Breast epithelium (tissue), 4 donors: ENCODE data around the gene CCDC38. TPM values are rescaled to one million over a fixed set of nuclear protein-coding genes. Genes with fewer than 3 reads are reported as not detected.
"Not testable (repeated sequence)": the region's sequence is repeated elsewhere in the genome, so short reads cannot be mapped to it uniquely, and the experiment has no call there.

Source experiments
- DNase-seq, 2 donors: peaks; one replicate each; pipeline ENCODE4 v3.0.0-alpha.2; 2019; ENCODE audit warnings: low spot score in 2 of 2
- H3K27ac ChIP-seq, 2 donors: fragments of 200-600 bp; sonication (generic) in 1 of 2; one replicate each; pipeline ENCODE4 v1.5.1; 2016 to 2019; ENCODE audit warnings: mild to moderate bottlenecking in 1 of 2
- H3K27me3 ChIP-seq, 2 donors: fragments of 200-600 bp; sonication (generic) in 1 of 2; one replicate each; pipeline versions ENCODE4 v1.5.1 to v1.6.0; 2017 to 2019; ENCODE audit warnings: control low read depth in 1 of 2, mild to moderate bottlenecking in 1 of 2
- H3K36me3 ChIP-seq: fragments of 200-600 bp; one replicate; pipeline ENCODE4 v1.5.1; 2019
- H3K4me1 ChIP-seq, 2 donors: fragments of 200-600 bp; sonication (generic); one replicate each; pipeline ENCODE4 v1.5.1; 2016 to 2019; ENCODE audit warnings: control low read depth in 1 of 2
- H3K4me3 ChIP-seq, 3 donors: fragments of 200-600 bp; sonication (generic); 1 replicate in 2 of 3; 2 replicates in 1 of 3; pipeline ENCODE4 v1.5.1; 2016 to 2019; ENCODE audit warnings: mild to moderate bottlenecking in 3 of 3, moderate library complexity in 2 of 3
- H3K9me3 ChIP-seq, 2 donors: fragments of 200-600 bp; sonication (generic) in 1 of 2; one replicate each; pipeline ENCODE4 v1.5.1; 2016 to 2019; ENCODE audit warnings: control low read depth in 1 of 2
- POLR2A ChIP-seq: fragments of 450-650 bp; IDR thresholded peaks from one replicate; pipeline ENCODE4 v1.6.1; 2016; ENCODE audit warnings: antibody characterized with exemption, mild to moderate bottlenecking, moderate library complexity
- POLR2AphosphoS5 ChIP-seq, 3 donors: sonication (generic); formaldehyde crosslinking; IDR thresholded peaks; one replicate each; pipeline ENCODE4 v1.6.1; 2017; ENCODE audit warnings: antibody characterized with exemption in 3 of 3
- intact Hi-C: fragments of 100-400 bp; cut with DNase I; formaldehyde crosslinking; loops from one replicate; pipeline ENCODE4 v1.15.1; 2023; ENCODE audit warnings: low total_unique reads
- total RNA-seq, 3 donors: library from RNA; depleted of rRNA; stranded (reverse); fragments of >200 nt; gene quantifications; one replicate each; pipeline ENCODE4 v1.1.0, GENCODE V29; 2016
- TF ChIP-seq, protein P1 (sequence below), 3 donors: fragments of 450-650 bp; IDR thresholded peaks; one replicate each; pipeline ENCODE4 v1.5.1; 2016 to 2017; ENCODE audit warnings: antibody characterized with exemption in 3 of 3, mild to moderate bottlenecking in 3 of 3, moderate library complexity in 3 of 3

CCDC38 gene
- total RNA-seq, 3 donors from 2014 or later = 0.73 TPM; not detected in 2

DNA sequence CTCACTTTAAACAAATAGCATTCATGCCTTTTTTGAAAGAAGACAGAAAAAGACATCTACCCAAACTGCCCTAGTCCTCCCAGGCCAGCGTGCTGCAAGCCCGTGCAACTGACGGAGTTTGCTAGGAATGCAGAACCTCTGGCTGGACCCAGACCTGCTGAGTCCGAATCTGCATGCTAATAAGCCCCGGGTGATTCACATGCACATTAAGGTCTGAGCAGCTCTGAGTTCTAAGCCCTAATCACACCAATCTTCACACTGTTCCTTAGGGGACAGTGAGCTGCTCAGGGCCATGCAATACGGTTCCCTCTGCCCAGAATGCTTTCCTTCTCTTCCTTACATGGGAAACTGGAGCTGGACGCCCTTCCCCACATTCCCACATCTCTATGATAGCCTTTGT lies 28.5 kb upstream of the CCDC38 start:
- TF ChIP-seq POLR2AphosphoS5 (IDR thresholded peaks at IDR 0.05) = no peak
- TF ChIP-seq, protein P1, sequence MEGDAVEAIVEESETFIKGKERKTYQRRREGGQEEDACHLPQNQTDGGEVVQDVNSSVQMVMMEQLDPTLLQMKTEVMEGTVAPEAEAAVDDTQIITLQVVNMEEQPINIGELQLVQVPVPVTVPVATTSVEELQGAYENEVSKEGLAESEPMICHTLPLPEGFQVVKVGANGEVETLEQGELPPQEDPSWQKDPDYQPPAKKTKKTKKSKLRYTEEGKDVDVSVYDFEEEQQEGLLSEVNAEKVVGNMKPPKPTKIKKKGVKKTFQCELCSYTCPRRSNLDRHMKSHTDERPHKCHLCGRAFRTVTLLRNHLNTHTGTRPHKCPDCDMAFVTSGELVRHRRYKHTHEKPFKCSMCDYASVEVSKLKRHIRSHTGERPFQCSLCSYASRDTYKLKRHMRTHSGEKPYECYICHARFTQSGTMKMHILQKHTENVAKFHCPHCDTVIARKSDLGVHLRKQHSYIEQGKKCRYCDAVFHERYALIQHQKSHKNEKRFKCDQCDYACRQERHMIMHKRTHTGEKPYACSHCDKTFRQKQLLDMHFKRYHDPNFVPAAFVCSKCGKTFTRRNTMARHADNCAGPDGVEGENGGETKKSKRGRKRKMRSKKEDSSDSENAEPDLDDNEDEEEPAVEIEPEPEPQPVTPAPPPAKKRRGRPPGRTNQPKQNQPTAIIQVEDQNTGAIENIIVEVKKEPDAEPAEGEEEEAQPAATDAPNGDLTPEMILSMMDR (IDR thresholded peaks at IDR 0.05) = no peak
- no peak for TF ChIP-seq POLR2A
- no peak overlapping the region for H3K27ac ChIP-seq
- H3K4me3 ChIP-seq = no peak overlapping the region
- no peaks in the 10 kb centered on the region for H3K36me3 ChIP-seq
- intact Hi-C loops = loop anchor here (2.0 kb wide), 1 partner anchor 28 kb away; no protein-coding TSS in a partner anchor
- H3K4me1 ChIP-seq = no peaks in the 10 kb centered on the region
- H3K9me3 ChIP-seq = no peaks in the 10 kb centered on the region
- no peak for DNase-seq
- no peaks in the 10 kb centered on the region for H3K27me3 ChIP-seq

GRCh38 chr12:95969116-95969515 lies 26.7 kb upstream of the CCDC38 start:
- H3K36me3 ChIP-seq, H3K27me3 ChIP-seq, DNase-seq, H3K27ac ChIP-seq, H3K4me1 ChIP-seq, H3K9me3 ChIP-seq, H3K4me3 ChIP-seq, intact Hi-C loops: not testable (repeated sequence)

- no peaks in the 10 kb centered on the region for H3K4me1 ChIP-seq
- TF ChIP-seq POLR2A (no peak), POLR2AphosphoS5 (IDR thresholded peaks at IDR 0.05) (no peak)
- TF ChIP-seq, protein P1 (IDR thresholded peaks at IDR 0.05) = no peak
- intact Hi-C loops = no loop called here
- no peaks in the 10 kb centered on the region for H3K36me3 ChIP-seq
- no peaks in the 10 kb centered on the region for H3K27me3 ChIP-seq
- DNase-seq = no peak
- H3K27ac ChIP-seq = no peak overlapping the region
- no peak overlapping the region for H3K4me3 ChIP-seq
- no peaks in the 10 kb centered on the region for H3K9me3 ChIP-seq
These were observed 24.9 kb upstream of the CCDC38 start for GRCh38 chr12:95967301-95967700.

DNA sequence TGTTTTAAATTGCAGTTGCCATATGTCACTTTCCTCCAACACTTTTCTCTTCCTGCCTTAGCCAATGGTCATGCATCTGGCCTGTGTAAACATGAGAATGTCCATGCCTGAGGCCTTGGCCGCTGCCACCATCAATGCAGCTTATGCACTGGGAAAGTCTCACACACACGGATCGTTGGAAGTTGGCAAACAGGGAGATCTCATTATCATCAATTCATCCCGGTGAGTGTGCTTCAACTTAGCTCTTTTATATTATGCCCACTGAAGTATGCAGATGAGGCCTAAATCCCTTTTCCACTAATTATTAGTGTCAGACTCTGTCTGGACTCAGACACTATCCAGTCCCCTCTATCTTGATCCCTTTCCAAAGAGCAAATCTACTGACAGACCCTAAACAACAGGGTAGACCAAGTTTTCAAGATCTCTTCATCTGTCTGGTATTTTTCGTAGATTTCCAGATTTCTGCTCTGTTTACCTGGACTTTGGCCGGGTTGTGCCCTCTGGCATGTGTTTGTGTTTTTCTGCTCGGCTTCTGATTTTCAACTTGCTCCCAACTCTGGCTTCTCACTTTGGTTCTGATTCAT lies 24.0 kb upstream of the CCDC38 start:
- Histone ChIP-seq H3K27me3 (no peaks in the 10 kb centered on the region), H3K27ac (no peak overlapping the region), H3K4me1 (no peaks in the 10 kb centered on the region), H3K36me3 (no peaks in the 10 kb centered on the region), H3K9me3 (no peaks in the 10 kb centered on the region), H3K4me3 (no peak overlapping the region)
- intact Hi-C loops = no loop called here
- DNase-seq = no peak
- no peak for TF ChIP-seq POLR2AphosphoS5 (IDR thresholded peaks at IDR 0.05)
- TF ChIP-seq, protein P1 (IDR thresholded peaks at IDR 0.05) = no peak
- TF ChIP-seq POLR2A = no peak

DNA sequence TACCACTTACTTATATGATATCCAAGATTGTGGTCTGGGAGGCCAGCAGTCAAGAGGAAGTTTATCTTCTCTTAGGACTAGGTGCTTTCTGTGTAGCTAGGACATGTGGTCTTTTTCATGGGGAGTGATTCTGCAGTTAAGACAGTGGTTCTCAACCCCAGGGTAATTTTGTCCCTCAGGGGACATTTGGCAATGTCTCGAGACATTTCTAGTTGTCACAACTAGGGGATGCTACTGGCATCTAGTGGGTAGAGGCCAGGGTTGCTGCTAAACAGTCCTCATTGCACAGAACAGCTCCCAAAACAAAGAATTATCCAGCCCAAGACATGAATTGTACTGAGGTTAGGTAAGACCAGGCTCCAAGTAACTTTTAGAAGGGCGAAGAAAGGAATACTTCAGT lies 20.7 kb upstream of the CCDC38 start:
- no peaks in the 10 kb centered on the region for H3K27me3 ChIP-seq
- no peak overlapping the region for H3K4me3 ChIP-seq
- no peaks in the 10 kb centered on the region for H3K36me3 ChIP-seq
- DNase-seq = no peak
- TF ChIP-seq, protein P1 (IDR thresholded peaks at IDR 0.05) = no peak
- TF ChIP-seq POLR2A (no peak), POLR2AphosphoS5 (IDR thresholded peaks at IDR 0.05) (no peak)
- H3K4me1 ChIP-seq = no peaks in the 10 kb centered on the region
- H3K9me3 ChIP-seq = no peaks in the 10 kb centered on the region
- intact Hi-C loops = no loop called here
- H3K27ac ChIP-seq = no peak overlapping the region

- no peak for DNase-seq
- intact Hi-C loops = no loop called here
- Histone ChIP-seq H3K36me3 (no peaks in the 10 kb centered on the region), H3K27me3 (no peaks in the 10 kb centered on the region), H3K9me3 (no peaks in the 10 kb centered on the region), H3K4me3 (no peak overlapping the region), H3K27ac (no peak overlapping the region), H3K4me1 (no peaks in the 10 kb centered on the region)
- no peak for TF ChIP-seq POLR2AphosphoS5 (IDR thresholded peaks at IDR 0.05)
- TF ChIP-seq, protein P1 (IDR thresholded peaks at IDR 0.05) = no peak
- no peak for TF ChIP-seq POLR2A
These were observed 19.8 kb upstream of the CCDC38 start for GRCh38 chr12:95962222-95962621.
